Middle frontal gyrus (tissue), 1 donor: Measurements from ENCODE around the gene DNAJC4.

Source experiments
- DNase-seq: peaks from one replicate; pipeline ENCODE4 v3.0.0-alpha.2; 2015; ENCODE audit warnings: low spot score; ENCODE audit errors: extremely low spot score

Gene DNAJC4

GRCh38 chr11:64229090-64229743 is 1.1 kb upstream of the DNAJC4 start:
- no peak for DNase-seq

- DNase-seq: no peak
Measured at GRCh38 chr11:64229744-64230170, 591 bp upstream of the DNAJC4 start.

- DNase-seq: no peak
Measured at GRCh38 chr11:64230985-64231365, 627 bp downstream of the DNAJC4 start.

GRCh38 chr11:64231546-64231945 is 1.2 kb downstream of the DNAJC4 start:
- DNase-seq: no peak

- no peak for DNase-seq
Measured at GRCh38 chr11:64232182-64232966, 2.0 kb downstream of the DNAJC4 start.

- no peak for DNase-seq
Measured at GRCh38 chr11:64232967-64233315, 2.6 kb downstream of the DNAJC4 start.

- no peak for DNase-seq
Measured at GRCh38 chr11:64233913-64234586, 3.7 kb downstream of the DNAJC4 start, which contains the start of gene VEGFB. TSS of gene VEGFB (plus strand) at chr11:64234584. CDS start at chr11:64234834, 250 bp downstream.

- DNase-seq: no peak
Measured at GRCh38 chr11:64234647-64235379, 4.5 kb downstream of the DNAJC4 start.

- DNase-seq: no peak
Measured at GRCh38 chr11:64235437-64236161, 5.3 kb downstream of the DNAJC4 start.

GRCh38 chr11:64237484-64237951 is 7.2 kb downstream of the DNAJC4 start:
- no peak for DNase-seq

GRCh38 chr11:64238076-64238475 is 7.7 kb downstream of the DNAJC4 start:
- no peak for DNase-seq

GRCh38 chr11:64238999-64239398 is 8.7 kb downstream of the DNAJC4 start:
- no peak for DNase-seq

GRCh38 chr11:64239662-64240434 is 9.5 kb downstream of the DNAJC4 start:
- DNase-seq: no peak

- DNase-seq: peak; percentile 95
Measured at GRCh38 chr11:64240435-64241240, 10.3 kb downstream of the DNAJC4 start, which contains the start of gene FKBP2. TSS of gene FKBP2 (plus strand) at chr11:64241095. CDS start at chr11:64242388, 1,293 bp downstream.

GRCh38 chr11:64241241-64241490 is 10.8 kb downstream of the DNAJC4 start:
- DNase-seq: peak; percentile 97

GRCh38 chr11:64241491-64242374 is 11.4 kb downstream of the DNAJC4 start:
- DNase-seq: no peak

- DNase-seq: no peak
Measured at GRCh38 chr11:64243236-64243854, 13.0 kb downstream of the DNAJC4 start.

GRCh38 chr11:64244107-64244506 is 13.8 kb downstream of the DNAJC4 start:
- DNase-seq: no peak
